HL-60 (cell line): ENCODE results near the gene EPYC.

Source experiments
- POLR2AphosphoS5 ChIP-seq: IDR thresholded peaks from 2 replicates; pipeline ENCODE4 v1.6.1; 2012; ENCODE audit warnings: low read depth
- TF ChIP-seq, protein P1 (sequence below): IDR thresholded peaks from one replicate; pipeline ENCODE4 v1.5.1; 2011; ENCODE audit warnings: low read length, control low read depth, inconsistent platforms; ENCODE audit not compliant: insufficient read depth

DNA sequence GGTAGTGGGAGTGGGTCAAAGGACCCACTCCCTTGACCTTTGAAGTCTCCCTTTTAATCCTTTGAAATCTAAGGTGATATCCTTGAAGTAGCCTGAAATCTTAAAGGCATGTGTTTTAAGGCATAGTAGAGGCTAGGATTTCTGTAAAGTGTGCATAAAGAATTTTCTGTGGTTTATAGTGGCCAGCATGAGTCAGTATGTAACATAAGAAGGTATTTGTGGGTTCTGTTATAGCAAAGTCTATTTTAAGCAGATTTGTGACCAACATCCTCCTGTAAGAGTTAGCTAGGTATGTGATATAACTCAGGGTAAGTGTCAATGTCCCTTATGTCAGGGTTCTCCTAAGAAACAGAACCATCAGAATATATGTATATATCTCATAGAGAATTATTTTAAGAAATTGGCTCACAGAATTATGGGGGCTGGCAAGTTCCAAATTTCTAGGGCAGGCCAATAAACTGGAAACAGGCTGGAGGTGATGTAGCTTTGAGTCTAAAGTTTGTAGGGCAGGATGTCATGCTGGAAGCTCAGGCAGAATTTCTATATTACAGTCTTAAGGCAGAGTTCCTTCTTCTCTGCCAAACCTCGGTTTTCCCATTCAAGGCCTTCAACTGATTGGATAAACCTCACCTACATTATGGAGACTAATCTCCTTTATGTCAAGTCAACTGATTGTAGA lies 18.7 kb upstream of the EPYC start:
- TF ChIP-seq POLR2AphosphoS5, result no peak
- TF ChIP-seq, protein P1, sequence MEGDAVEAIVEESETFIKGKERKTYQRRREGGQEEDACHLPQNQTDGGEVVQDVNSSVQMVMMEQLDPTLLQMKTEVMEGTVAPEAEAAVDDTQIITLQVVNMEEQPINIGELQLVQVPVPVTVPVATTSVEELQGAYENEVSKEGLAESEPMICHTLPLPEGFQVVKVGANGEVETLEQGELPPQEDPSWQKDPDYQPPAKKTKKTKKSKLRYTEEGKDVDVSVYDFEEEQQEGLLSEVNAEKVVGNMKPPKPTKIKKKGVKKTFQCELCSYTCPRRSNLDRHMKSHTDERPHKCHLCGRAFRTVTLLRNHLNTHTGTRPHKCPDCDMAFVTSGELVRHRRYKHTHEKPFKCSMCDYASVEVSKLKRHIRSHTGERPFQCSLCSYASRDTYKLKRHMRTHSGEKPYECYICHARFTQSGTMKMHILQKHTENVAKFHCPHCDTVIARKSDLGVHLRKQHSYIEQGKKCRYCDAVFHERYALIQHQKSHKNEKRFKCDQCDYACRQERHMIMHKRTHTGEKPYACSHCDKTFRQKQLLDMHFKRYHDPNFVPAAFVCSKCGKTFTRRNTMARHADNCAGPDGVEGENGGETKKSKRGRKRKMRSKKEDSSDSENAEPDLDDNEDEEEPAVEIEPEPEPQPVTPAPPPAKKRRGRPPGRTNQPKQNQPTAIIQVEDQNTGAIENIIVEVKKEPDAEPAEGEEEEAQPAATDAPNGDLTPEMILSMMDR, result no peak
